ENCODE measurements around the gene REG3G. TPM values are rescaled to one million over a fixed set of nuclear protein-coding genes. Genes with fewer than 3 reads are reported as not detected.

The REG3G gene
- total RNA-seq, 1 donor from 2014 or later = not detected

- no peak overlapping the region for H3K4me3 ChIP-seq (ENCODE audit: low read depth, low read length)
- no peaks in the 10 kb centered on the region for H3K36me3 ChIP-seq (ENCODE audit: control insufficient read depth, insufficient read depth, low read length)
- no peaks in the 10 kb centered on the region for H3K27me3 ChIP-seq (ENCODE audit: control insufficient read depth, insufficient read depth, low read length)
- no peak for FAIRE-seq
- no peak for DNase-seq (ENCODE audit: low read depth)
- TF ChIP-seq CTCF (IDR thresholded peaks at IDR 0.05; ENCODE audit: insufficient read depth, low read length, severe bottlenecking) = no peak
These were observed 24.2 kb upstream of the REG3G start for GRCh38 chr2:79001285-79001684.

GRCh38 chr2:79004680-79005079, 20.8 kb upstream of the REG3G start:
- FAIRE-seq = no peak
- no peak for DNase-seq (ENCODE audit: low read depth)
- Histone ChIP-seq H3K27me3 (ENCODE audit: control insufficient read depth, insufficient read depth, low read length) (no peaks in the 10 kb centered on the region), H3K4me3 (ENCODE audit: low read depth, low read length) (no peak overlapping the region), H3K36me3 (ENCODE audit: control insufficient read depth, insufficient read depth, low read length) (no peaks in the 10 kb centered on the region)
- no peak for TF ChIP-seq CTCF (IDR thresholded peaks at IDR 0.05; ENCODE audit: insufficient read depth, low read length, severe bottlenecking)

GRCh38 chr2:79005216-79005615, 20.3 kb upstream of the REG3G start:
- DNase-seq (ENCODE audit: low read depth) = no peak
- Histone ChIP-seq H3K27me3 (ENCODE audit: control insufficient read depth, insufficient read depth, low read length) (no peaks in the 10 kb centered on the region), H3K36me3 (ENCODE audit: control insufficient read depth, insufficient read depth, low read length) (no peaks in the 10 kb centered on the region), H3K4me3 (ENCODE audit: low read depth, low read length) (no peak overlapping the region)
- no peak for FAIRE-seq
- TF ChIP-seq CTCF (IDR thresholded peaks at IDR 0.05; ENCODE audit: insufficient read depth, low read length, severe bottlenecking) = no peak

GRCh38 chr2:79009388-79009787, 16.1 kb upstream of the REG3G start:
- Histone ChIP-seq H3K36me3 (ENCODE audit: control insufficient read depth, insufficient read depth, low read length) (no peaks in the 10 kb centered on the region), H3K4me3 (ENCODE audit: low read depth, low read length) (no peak overlapping the region), H3K27me3 (ENCODE audit: control insufficient read depth, insufficient read depth, low read length) (no peaks in the 10 kb centered on the region)
- FAIRE-seq (no peak), DNase-seq (ENCODE audit: low read depth) (no peak)
- TF ChIP-seq CTCF (IDR thresholded peaks at IDR 0.05; ENCODE audit: insufficient read depth, low read length, severe bottlenecking) = no peak

GRCh38 chr2:79011496-79011895, 14.0 kb upstream of the REG3G start:
- no peak for TF ChIP-seq CTCF (IDR thresholded peaks at IDR 0.05; ENCODE audit: insufficient read depth, low read length, severe bottlenecking)
- no peak for FAIRE-seq

GRCh38 chr2:79013629-79014028, 11.9 kb upstream of the REG3G start:
- no peak for FAIRE-seq
- H3K4me3 ChIP-seq (ENCODE audit: low read depth, low read length) = no peak overlapping the region
- no peaks in the 10 kb centered on the region for H3K27me3 ChIP-seq (ENCODE audit: control insufficient read depth, insufficient read depth, low read length)
- no peaks in the 10 kb centered on the region for H3K36me3 ChIP-seq (ENCODE audit: control insufficient read depth, insufficient read depth, low read length)
- TF ChIP-seq CTCF (IDR thresholded peaks at IDR 0.05; ENCODE audit: insufficient read depth, low read length, severe bottlenecking) = no peak
- DNase-seq (ENCODE audit: low read depth) = no peak

More at GRCh38 chr2:79011496-79011895, 14.0 kb upstream of the REG3G start:
- H3K4me3 ChIP-seq (ENCODE audit: low read depth, low read length) = no peak overlapping the region
- DNase-seq (ENCODE audit: low read depth) = no peak
- no peaks in the 10 kb centered on the region for H3K36me3 ChIP-seq (ENCODE audit: control insufficient read depth, insufficient read depth, low read length)
- H3K27me3 ChIP-seq (ENCODE audit: control insufficient read depth, insufficient read depth, low read length) = no peaks in the 10 kb centered on the region

Measured in bronchial epithelial cell (primary cell).